ENCODE results near the gene NTRK3.

GRCh38 chr15:88069561-88069960, 187.0 kb downstream of the NTRK3 start:
- TF ChIP-seq, protein P1, sequence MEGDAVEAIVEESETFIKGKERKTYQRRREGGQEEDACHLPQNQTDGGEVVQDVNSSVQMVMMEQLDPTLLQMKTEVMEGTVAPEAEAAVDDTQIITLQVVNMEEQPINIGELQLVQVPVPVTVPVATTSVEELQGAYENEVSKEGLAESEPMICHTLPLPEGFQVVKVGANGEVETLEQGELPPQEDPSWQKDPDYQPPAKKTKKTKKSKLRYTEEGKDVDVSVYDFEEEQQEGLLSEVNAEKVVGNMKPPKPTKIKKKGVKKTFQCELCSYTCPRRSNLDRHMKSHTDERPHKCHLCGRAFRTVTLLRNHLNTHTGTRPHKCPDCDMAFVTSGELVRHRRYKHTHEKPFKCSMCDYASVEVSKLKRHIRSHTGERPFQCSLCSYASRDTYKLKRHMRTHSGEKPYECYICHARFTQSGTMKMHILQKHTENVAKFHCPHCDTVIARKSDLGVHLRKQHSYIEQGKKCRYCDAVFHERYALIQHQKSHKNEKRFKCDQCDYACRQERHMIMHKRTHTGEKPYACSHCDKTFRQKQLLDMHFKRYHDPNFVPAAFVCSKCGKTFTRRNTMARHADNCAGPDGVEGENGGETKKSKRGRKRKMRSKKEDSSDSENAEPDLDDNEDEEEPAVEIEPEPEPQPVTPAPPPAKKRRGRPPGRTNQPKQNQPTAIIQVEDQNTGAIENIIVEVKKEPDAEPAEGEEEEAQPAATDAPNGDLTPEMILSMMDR (IDR thresholded peaks at IDR 0.05 in 8 of 11, conservative IDR thresholded peaks at IDR 0.05 in 3 of 11): no peak
- TF ChIP-seq POLR2A (IDR thresholded peaks at IDR 0.05) (no peak), POLR2AphosphoS5 (IDR thresholded peaks at IDR 0.05) (no peak)
